Activated CD8-positive, alpha-beta memory T cell treated with anti-CD3 and anti-CD28 coated beads for 24 hours (primary cell): ENCODE results near the gene KHSRP.
A peak's percentile ranks its signal among the peaks of the same experiment; 100 is the strongest.
"Not testable (repeated sequence)": the region's sequence is repeated elsewhere in the genome, so short reads cannot be mapped to it uniquely, and the experiment has no call there.

Source experiments
- DNase-seq: peaks from one replicate; pipeline ENCODE4 v3.0.0-alpha.2; 2020

KHSRP gene

GRCh38 chr19:6448045-6448444 lies 23.4 kb upstream of the KHSRP start:
- DNase-seq = no peak

- DNase-seq = no peak
Observed at GRCh38 chr19:6446452-6446851, 21.8 kb upstream of the KHSRP start.

- DNase-seq = no peak
Observed at GRCh38 chr19:6443986-6444385, 19.4 kb upstream of the KHSRP start.

DNA sequence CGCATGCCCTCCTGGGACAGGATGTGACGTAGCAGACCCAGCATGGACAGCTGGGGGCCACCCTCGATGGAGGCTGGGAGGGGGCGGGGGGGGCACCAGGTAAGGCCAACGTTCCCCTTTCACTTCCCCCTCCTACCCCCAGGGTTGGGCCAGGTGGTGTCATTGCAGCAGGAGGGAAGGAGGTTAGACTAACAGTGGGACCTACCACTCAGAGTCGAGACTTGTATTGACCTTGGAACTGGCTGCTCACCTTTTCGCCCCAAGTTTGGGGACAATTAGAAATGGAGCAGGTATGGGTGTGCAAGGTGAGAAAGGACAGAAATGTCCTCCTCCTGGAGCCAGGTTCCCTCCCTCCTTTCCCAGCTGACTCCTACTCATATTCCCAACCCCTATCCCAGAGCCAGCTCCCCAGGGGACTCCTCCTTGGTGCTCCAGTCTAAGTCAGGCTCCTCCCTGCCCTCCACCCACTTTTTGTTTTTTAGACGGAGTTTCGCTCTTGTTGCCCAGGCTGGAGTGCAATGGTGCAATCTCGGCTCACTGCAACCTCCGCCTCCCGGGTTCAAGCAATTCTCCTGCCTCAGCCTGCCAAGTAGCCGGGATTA lies 17.6 kb upstream of the KHSRP start:
- no peak for DNase-seq

DNA sequence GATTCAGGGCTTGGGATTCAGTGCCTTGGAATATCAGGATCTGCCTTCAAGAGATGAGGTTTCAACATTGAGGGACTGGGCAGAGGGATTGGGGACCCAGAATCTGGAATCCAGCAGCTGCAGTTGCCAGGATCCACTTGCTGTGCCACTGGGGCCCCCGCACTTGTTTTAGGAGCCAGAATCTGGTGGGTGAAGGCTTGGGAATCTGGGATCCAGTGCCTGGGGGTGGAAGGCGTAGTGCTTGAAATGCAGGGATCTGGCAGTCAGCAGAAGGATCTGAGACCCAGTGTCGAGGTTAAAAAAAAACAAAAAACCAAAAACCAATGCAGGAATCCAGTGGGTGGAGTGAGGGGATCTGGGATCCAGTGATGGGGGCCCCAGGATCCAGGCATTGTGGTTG lies 16.3 kb upstream of the KHSRP start:
- DNase-seq = no peak

GRCh38 chr19:6439743-6440142 lies 15.1 kb upstream of the KHSRP start:
- DNase-seq = no peak

DNA sequence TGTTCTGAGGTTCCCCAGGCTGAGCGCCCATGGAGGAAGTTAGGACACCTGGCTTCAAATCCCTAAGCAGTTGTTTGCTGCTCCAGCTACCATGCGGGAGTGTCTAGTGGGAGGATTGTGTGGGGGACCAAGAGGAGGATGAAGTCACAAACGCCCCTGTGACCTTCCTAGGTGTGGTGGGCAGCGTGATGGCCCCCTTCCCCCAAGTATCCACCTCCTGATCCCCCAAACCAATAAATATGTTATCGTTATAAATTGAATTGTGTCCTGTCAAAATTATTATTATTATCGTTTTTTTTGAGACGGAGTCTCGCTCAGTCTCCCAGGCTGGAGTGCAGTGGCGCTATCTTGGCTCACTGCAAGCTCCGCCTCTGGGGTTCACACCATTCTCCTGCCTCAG lies 9.1 kb upstream of the KHSRP start, which contains the start of gene SLC25A41:
TSS of gene SLC25A41 (minus strand) at position 101 of the 400 bp plus-strand sequence. CDS start at position 31, 70 bp downstream.
- DNase-seq = no peak

GRCh38 chr19:6433165-6433564 lies 8.6 kb upstream of the KHSRP start:
- no peak for DNase-seq

GRCh38 chr19:6431891-6432290 lies 7.3 kb upstream of the KHSRP start:
- no peak for DNase-seq

GRCh38 chr19:6429419-6430221 lies 5.0 kb upstream of the KHSRP start:
- no peak for DNase-seq

DNA sequence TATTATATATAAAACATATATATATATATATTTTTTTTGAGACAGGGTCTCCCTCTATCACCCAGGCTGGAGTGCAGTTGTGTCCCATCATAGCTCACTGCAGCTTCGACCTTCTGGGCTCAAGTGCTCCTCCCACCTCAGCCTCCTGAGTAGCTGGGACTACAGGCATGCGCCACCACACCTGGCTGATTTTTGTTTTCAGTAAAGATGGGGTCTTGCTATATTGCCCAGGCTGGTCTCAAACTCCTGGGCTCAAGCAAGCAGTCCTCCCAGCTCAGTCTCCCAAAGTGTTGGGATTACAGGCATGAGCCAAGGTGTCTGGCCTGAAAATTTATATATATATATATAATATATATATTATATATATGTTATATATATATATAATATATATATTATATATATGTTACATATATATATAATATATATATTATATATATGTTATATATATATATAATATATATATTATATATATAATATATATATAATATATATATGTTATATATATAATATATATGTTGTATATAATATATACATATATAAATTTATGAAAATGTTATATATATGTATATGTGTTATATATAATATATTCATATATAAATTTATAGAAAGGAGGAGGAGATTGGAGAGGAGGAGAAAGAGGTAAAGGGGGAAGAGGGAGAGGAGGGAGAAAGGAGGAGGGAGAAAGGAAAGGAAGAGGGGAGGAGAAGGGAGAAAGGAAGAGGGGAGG lies 4.2 kb upstream of the KHSRP start:
- DNase-seq = not testable (repeated sequence)

DNA sequence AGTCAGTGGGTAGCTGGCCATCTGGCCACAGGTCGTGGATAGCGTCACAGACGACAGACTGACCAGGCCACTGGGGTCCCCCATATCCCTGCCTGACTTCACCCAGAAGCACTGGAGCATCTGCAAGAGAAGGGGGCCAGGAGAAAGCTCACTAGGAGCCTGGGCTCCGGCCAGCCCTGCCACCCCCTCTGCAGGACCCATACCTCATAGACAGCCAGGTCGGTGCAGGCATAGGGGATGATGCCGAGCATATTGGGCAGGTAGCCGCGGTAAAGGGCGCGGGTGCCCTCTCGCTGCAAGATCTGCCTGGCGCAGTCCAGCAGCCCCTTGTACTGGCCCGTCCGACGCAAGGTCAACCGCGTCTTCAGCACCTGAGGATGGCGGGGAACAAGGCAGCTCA lies 2.5 kb upstream of the KHSRP start:
- no peak for DNase-seq

- no peak for DNase-seq
Observed at GRCh38 chr19:6425732-6426620, 1.4 kb upstream of the KHSRP start.

DNA sequence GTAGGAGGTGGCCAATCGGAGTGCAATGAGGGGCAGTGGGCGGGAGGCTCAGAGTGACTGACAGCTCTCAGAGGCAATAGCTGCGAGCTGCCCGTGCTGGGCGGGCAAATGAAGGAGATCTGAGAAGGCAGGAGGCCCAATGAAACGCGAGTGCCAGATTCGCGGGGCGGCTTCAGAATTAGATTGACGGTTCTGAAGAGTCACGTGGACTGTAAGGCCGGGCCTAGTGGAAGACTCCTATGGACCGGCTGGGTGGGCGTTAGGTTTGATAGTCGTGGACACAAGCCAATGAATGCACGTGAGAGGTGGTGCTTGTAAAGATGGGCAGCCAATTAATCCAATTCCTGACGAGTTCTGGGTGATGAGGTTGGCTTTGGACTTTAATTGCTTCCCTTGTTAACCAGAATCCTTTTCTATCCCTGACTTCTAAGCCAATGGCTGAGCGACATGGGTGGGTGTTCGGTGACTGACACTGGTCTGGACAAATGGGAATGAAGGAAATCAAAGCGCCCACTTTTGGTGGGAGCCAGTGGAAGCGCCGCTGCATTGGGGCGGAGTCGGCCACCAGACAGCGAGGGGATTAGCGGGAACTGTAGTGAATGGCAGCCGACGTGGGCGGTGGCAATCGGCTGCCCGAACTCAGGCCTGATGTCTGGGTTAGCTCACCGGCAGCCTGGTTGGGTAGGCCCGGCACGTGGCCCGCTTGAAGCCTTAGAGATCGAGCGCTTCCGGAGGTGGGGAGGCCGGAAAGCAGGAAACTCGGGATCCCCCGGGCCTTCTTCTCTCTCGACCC lies 524 bp upstream of the KHSRP start:
- DNase-seq = peak; percentile 98

DNA sequence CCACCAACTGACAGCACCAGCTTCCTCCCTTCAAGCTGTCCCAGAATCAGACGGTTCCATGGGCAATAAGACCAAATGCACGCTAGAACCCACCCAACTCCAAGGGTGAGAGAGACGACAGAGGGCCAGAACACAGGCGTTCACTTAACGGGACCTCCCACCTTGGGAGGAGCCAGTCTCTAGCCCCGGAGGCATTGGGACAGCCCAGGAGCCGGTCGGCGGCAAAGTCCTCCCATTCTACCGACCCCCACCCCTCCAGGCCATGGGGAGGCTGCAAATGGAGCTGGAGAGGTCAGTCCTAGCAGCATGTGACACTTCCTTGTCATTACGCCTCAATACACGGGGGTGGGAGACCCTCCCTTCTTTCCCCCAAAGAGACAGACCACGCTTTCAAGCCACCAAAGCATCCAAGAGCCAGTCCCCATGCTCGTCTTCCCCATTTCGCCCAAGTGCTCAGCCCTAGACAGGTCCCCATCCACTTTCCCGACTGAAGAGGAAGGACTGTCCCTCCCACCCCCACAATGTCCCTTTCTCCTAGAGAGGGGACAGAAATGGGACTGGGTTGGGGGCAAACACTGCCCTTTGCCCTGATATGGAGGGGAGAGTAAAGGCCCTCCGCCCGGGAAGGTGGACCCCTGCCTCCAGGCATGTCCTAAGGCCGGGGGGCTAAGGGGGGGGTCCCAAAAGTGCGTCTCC lies 964 bp downstream of the KHSRP start:
- DNase-seq = peak; percentile 74

GRCh38 chr19:6421075-6422014 lies 3.3 kb downstream of the KHSRP start:
- DNase-seq = no peak

GRCh38 chr19:6418562-6418932 lies 6.1 kb downstream of the KHSRP start:
- DNase-seq = no peak

DNA sequence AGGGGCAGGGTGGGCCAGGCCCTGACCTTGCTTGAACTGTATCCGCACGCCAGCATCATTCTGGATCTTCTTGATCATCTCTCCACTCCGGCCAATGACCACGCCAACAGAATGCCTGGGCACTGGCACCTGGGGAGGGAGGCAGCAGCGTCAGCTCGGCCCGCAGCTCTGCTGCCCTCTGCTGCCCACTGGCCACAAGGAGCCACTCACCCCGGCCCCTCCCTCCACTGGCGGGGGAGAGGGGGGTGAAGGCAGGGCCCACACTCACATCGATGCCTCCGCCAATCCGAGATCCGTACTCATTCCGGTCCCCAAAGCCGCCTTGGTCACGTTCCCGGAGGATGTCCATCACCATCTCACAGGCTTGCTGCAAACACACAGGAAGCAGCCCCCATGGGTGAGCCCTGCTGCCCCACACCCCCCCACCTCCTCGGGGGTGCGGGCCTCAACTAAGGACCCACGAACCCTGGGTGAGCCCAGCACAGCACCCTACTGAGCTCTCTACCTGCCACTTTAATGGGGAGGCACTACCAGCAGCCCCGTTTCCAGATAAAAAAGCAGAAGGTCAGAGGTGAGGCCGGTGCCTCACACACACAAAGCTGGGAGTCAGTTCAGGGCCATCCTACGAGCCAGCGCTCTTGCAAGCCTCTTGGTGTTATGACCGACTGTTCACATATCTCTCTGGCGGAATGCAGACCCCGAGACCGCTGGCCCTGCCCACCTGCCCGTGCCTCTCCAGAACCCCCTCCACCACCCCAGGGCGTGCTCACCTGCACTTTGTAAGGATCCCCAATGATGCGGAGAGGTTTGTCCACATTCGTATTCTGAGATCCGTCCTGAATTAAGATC lies 6.7 kb downstream of the KHSRP start:
- no peak for DNase-seq
